Forelimb muscle (tissue), 1 donor: ENCODE data around the gene PLEKHG1. TPM values are rescaled to one million over a fixed set of nuclear protein-coding genes. Genes with fewer than 3 reads are reported as not detected.

ENCODE experiments used
- DNase-seq: peaks from one replicate; pipeline ENCODE4 v3.0.0-alpha.2; 2013; ENCODE audit warnings: low read depth
- polyA plus RNA-seq: library from polyadenylated mRNA; unstranded; fragments of 120-200 nt; gene quantifications from one replicate; pipeline ENCODE4 v1.2.1, GENCODE V29; 2013; ENCODE audit not compliant: insufficient read length

PLEKHG1 gene
- polyA plus RNA-seq: 11.2 TPM

DNA sequence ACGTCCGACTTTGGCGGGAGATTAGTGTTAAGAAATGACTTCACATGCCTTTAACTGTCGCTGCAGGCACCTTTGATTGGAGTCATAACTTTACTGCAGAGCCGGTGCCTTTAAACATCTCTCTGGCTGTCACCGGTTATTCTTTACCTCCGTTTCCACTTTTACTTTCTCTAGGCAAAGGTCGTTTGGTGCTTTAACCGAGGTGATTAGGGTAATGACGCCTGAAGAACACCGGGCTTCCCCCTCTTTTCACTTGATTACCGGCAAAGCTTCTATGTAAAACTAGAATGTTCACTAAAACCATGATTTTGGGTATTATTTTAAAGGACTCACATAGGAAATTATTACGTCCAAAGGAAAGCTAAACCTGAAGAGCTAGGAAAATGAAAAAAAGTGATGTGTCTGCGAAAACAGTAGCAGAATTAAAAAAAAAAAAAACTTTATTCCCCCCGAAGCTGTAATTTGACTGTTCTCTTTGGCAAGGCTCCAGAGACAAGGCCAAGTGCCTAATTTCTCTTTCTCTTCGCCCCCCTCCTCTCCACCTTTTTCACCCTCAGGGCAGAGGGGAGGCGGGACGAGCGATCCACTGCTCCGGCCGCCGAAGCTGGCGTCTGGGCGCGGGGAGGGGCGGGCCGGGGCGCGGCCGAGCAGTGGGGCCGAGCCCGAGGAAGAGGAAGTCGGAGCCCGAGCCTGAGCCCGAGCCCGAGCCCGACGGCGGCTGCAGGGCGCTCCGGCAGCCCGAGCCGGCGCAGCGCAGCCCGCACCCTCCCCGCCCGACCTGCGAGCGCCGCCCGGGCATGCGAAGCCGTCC lies at the start of gene PLEKHG1:
Gene PLEKHG1 (plus strand): TSS at position 687 of the 811 bp plus-strand sequence. CDS start 133,797 bp downstream, outside the sequence.
- no peak for DNase-seq

DNA sequence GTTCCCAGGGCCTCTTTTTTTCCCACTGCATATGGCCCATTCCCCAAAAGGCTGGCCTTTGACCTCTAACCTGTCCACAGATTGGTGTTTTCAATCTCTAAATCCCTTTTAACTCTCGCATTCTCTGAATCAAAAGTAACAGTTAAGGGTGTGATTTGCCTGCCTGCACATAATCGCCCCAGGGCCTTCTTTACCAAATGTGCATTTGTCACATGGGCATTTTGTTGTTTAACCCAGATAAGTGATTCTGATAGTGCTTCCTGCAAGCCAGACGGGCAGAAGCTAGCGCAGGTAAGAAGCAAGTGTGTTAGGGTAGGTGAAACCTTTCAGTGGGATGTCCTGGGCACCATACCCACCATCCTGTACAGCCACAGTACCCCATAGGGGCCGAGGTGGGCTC lies 49.4 kb upstream of the PLEKHG1 start:
- no peak for DNase-seq

DNA sequence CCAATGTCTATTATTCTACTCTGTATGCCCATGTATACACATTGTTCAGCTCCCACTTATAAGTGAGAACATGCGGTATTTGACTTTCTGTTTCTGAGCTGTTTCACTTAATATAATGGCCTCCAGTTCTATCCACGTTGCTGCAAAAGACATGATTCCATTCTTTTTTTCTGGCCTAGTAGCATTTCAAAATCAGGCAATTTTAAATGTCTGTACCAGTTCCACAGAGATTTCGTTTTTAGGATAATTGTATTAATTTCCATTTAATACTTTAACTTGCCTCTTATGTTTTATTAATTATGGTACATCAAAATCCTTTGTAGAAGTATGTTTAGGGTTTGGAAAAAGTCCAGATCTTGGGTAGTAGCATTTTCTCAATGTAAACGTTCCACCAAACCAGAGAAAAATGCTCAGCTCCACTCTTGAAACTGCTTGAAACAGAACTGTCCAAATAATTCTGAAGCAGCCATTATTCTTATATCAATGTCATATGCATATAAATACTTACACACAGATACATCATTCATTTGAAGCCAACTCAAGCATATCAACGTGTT lies 42.6 kb upstream of the PLEKHG1 start:
- DNase-seq: no peak

DNA sequence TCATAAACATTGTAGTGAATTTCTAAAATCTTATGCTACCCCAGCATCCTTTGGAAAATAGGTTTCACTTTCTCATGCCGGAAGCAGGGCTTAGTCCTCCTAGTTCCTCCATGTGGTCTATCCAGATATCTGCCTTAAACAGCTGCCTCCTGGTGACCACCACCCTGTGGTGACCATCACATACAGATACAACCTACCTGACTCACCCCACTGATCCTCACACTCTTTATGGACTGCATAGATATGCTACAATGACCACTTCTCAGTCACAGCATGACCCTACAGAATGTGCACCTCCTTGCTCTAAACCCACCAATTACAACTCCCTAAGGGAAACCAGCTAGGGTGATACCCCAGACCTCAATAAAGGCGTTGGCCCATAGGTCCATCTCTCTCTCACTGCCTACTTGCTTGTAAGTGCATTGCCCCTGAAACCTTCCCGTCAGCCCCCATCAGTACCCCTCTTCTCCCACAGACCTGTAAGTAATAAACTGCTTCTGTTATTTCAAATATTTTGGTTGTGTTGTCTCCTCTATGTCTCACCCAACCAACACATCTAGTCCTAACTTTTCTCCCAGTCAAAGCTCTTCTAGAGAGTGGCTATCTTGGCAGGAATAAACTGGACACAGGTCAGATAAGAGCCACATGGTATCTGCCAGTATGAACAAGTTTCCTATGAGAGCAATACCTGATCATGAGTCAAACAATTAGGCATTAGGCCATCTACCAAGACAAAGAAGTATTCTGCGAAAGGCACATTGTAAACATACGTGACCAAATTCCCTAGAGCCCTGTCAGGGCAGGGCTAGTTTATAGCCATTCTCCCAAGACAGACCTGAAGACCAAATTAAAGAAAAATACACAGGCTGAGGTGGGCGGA lies 39.4 kb upstream of the PLEKHG1 start:
- DNase-seq: no peak

GRCh38 chr6:150560884-150561219 lies 38.8 kb upstream of the PLEKHG1 start:
- no peak for DNase-seq

- no peak for DNase-seq
These were observed 33.7 kb upstream of the PLEKHG1 start for GRCh38 chr6:150565945-150566344.

DNA sequence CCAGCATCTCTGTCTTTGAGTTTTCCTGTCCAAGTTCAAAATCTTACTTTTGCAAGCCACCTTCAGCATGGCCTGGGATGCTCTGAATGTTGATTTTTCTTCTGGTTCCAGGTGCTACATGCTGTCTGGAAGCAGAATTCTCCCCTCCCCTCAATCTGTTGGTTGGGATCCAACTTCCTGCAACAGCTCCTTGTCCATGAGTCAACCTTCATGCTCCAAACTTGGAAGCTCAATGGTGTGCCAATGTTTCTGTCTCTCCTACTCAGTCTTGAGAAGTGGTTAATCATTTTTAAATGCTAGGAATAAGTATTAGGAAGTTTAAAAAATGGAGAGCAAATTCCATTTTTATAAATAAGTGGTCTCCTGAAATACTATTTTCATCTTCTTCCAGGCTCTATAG lies 33.2 kb upstream of the PLEKHG1 start:
- no peak for DNase-seq

DNA sequence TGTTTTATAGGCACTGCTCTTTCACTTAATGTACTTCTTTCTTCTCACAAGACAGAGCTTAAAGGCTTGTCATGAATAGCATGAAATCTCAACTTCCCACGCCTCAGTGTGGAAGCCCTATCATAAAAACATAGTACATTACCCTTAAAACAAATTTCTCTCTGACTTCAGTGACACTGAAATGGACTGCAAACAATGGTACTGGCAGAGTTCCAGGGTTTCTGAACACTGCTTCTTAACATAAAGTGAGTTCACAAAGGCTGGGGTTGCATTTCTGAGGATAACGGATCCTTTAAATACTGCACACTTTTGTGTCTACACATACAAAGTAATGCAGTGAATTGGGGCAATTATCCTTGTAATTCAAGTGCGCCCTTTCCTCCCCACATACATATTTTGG lies 32.3 kb upstream of the PLEKHG1 start:
- no peak for DNase-seq

DNA sequence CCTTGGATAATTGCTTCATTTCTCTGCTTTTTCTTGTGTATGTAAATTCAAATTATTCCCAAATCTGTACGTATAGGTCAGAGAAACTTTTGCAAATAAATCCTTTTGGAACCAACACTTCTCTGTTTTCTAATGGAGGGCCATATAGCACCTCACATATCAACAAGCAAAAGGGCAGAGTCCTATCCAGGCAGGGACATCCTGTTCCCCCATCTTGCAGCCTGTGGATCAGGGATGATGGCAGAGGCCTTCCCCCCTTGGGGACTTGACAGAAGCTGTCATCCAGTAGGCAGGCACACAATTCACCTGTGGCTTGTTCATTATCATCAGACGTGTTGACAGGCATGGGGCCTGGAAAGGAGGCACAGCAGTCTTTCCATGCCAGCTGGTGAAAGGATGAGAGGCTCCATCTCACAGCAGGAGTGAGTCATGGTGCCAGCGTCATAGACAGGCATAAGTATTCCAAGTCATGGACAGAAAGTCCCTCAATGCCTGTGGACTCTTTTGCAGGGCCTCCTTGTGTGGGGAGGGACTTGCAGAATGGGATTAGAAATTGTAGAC lies 31.8 kb upstream of the PLEKHG1 start:
- DNase-seq: no peak

DNA sequence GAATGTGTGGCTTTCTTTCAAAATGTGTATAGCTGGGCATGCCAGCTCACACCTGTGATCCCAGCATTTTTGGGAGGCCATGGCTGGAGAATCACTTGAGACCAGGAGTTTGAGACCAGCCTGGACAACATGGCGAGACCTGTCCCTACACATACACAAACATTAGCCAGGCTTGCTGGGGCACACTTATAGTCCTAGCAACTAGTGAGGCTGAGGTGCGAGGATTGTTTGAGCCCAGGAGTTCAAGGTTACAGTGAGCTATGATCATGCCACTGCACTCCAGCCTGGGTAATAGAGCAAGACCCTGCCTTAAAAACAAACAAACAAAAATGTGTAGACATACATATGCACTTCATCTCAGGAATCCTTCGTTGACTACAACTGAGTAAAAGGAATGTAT lies 31.1 kb upstream of the PLEKHG1 start:
- DNase-seq: no peak

GRCh38 chr6:150569161-150569560 lies 30.5 kb upstream of the PLEKHG1 start:
- DNase-seq: no peak

DNA sequence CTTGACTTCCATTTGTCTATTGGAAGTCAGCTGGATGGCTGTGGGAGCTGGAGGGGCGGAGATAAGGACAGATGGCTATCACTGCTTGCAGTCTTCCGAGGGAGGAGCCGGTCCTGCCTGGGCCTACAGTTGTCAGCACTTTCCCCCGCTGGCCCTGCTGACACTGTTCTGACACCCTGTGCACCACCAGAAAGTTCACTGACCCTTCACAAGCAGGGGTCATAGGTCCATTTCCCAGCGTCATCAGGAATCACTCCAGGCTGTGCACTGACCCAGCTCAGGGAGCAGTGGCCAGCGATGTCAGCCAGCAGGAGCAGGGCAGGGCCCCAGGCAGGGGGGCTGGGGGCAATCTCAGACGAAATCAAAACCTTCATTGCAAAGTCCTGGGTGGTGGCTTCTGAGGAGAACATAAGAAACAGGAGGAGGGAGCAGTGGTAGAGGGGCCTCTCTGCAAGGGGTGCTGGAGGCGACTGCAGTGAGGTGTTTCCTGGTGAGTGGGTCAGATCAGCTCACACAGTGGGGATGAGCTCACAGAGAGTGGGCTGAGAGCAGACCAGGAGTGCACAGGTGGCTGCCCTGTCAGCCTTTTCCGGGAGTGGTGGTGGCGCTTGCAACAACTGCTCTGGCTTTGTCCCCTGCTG lies 26.5 kb upstream of the PLEKHG1 start:
- DNase-seq: no peak

- no peak for DNase-seq
These were observed 23.8 kb upstream of the PLEKHG1 start for GRCh38 chr6:150575836-150576235.

DNA sequence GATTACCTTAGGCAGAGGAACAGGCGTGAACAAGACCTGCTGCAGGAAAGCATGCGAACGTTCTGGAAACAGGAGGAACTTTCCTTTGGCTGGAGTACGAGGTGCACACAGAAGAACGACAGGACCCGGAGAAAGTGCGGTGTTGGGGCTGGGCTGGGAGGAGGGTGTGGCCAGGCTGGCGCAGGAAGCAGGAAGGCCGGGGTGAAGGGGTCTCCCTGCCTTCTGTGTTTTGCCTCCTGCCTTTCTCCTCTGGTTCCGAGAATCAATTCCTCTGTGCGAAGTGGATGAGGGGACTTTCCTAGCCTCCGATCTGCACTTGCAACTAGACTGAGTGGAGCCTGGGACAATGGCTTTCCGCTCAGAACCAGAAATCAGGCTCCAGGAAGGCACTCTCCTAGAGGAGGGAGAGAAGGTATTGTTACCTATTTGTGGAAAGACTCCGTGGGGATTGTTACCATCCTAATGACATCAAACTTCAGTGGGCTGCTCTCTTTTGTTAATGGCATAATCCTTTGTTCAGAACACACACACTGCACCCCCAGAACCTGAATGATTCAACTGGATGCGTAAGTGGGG lies 22.9 kb upstream of the PLEKHG1 start:
- no peak for DNase-seq

DNA sequence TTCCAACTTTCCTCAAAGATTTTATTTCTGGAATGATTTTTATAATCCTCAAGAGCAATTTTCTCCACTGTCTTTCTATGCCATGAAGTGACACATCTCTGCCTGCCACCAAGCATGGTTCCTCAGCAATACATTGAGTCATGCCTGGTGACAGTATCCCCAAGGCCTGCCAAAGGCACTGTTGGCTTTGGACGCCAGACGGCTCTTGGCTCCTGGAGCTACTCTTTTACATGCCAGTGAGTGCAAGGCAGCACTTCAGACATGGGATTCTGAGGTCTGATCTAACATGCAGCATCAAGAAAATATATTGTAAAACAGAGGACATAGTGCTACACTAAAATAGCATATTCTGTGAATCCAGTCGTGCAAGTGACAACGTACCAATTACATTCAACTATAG lies 20.1 kb upstream of the PLEKHG1 start:
- no peak for DNase-seq

- DNase-seq: no peak
These were observed 19.2 kb upstream of the PLEKHG1 start for GRCh38 chr6:150580489-150580888.

GRCh38 chr6:150584065-150584464 lies 15.6 kb upstream of the PLEKHG1 start:
- no peak for DNase-seq

GRCh38 chr6:150584596-150584995 lies 15.1 kb upstream of the PLEKHG1 start:
- DNase-seq: no peak

GRCh38 chr6:150586850-150587359 lies 12.8 kb upstream of the PLEKHG1 start:
- no peak for DNase-seq

DNA sequence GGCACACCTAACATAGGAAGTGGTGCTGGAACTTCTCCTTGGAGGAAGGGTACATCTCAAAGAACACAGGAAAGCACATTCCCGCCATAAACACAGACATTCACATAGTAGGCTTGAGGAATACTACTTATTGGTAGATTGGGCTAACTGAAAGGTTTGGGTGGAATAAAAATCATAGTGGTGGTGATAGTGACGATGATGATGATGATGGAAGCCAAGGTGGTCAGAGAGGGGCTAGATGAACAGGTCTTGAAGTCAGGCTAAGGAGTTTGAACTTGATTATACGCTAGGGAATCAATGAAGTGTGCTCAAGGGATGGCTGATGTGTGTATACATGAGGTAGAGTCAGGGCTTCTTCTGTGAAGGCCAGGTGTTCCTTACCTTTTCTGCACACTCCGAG lies 12.0 kb upstream of the PLEKHG1 start:
- no peak for DNase-seq

DNA sequence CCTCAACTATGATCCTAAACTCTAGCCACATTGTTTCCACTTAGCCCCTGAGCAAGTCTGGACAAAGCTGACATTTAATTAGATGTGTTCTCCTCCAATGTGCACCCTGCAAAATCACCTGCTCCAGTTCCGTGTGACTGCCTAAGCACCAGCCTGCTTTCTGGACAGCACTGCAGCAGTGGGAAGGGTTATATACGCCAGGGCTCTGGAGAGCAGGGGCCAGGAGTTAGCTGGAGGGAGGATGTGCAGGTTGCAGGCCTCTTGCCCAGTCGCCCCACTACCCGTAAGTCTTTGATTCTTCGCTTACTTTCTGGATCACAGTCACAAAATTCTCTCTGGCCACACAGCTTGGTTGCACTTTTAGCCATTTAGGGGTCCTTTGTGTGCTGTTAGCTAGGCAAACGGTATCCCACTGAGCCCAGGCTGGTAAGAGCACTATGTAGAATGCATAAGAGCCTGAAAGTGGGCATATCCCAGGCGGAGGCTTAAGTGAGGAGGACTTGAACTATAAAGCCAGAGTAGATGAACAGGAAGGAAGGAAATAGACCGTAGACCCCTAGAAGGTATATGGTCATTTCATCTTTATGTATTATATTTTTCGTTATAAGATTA lies 10.7 kb upstream of the PLEKHG1 start:
- DNase-seq: no peak
